CD8-positive, alpha-beta memory T cell (primary cell): ENCODE data around the gene SLC30A2. TPM values are rescaled to one million over a fixed set of nuclear protein-coding genes. Genes with fewer than 3 reads are reported as not detected.
A peak's percentile ranks its signal among the peaks of the same experiment; 100 is the strongest.

ENCODE experiments used
- CTCF ChIA-PET: fragments of 350-600 bp; sonication (Branson Sonifier 250); formaldehyde crosslinking; loops from one replicate; lab custom pipeline; 2021; ENCODE audit warnings: antibody characterized with exemption; lab: Charles Lee
- POLR2A ChIA-PET: fragments of 350-600 bp; sonication (Branson Sonifier 250); formaldehyde crosslinking; loops from one replicate; lab custom pipeline; 2021; ENCODE audit warnings: antibody characterized with exemption; lab: Charles Lee
- DNase-seq, 5 donors: peaks; one replicate each; pipeline versions ENCODE4 v3.0.0 to v3.0.0-alpha.2; 2020 to 2022; ENCODE audit warnings: mixed read lengths in 1 of 5
- H3K27ac ChIP-seq: one replicate; pipeline ENCODE4 v1.7.0; 2013; ENCODE audit warnings: low read depth, mild to moderate bottlenecking, low read length, moderate library complexity
- H3K27me3 ChIP-seq: 2 replicates; pipeline ENCODE4 v1.7.0; 2013; ENCODE audit warnings: low read length, mild to moderate bottlenecking; ENCODE audit not compliant: insufficient read depth, poor library complexity, severe bottlenecking
- H3K36me3 ChIP-seq: 2 replicates; pipeline ENCODE4 v1.7.0; 2013; ENCODE audit warnings: mild to moderate bottlenecking, low read length, moderate library complexity; ENCODE audit not compliant: insufficient read depth
- H3K4me1 ChIP-seq: 2 replicates; pipeline ENCODE4 v1.7.0; 2013; ENCODE audit warnings: mild to moderate bottlenecking, low read length, moderate library complexity; ENCODE audit not compliant: insufficient read depth
- H3K4me3 ChIP-seq: 2 replicates; pipeline ENCODE4 v1.7.0; 2013; ENCODE audit warnings: mild to moderate bottlenecking, low read length
- H3K9me3 ChIP-seq: 2 replicates; pipeline ENCODE4 v1.7.0; 2013; ENCODE audit warnings: mild to moderate bottlenecking, low read length
- H3K27ac Mint-ChIP-seq, 8 donors: one replicate each; pipeline ENCODE4 v1.8.0; 2020 to 2021; ENCODE audit warnings: mixed read lengths in 8 of 8, mild to moderate bottlenecking in 6 of 8, inconsistent platforms in 3 of 8, moderate library complexity in 3 of 8
- H3K27me3 Mint-ChIP-seq, 2 donors: one replicate each; pipeline ENCODE4 v1.8.0; 2020 to 2021; ENCODE audit warnings: mixed read lengths in 2 of 2, mild to moderate bottlenecking in 1 of 2, moderate library complexity in 1 of 2
- H3K36me3 Mint-ChIP-seq, 3 donors: one replicate each; pipeline ENCODE4 v1.8.0; 2020 to 2021; ENCODE audit warnings: mixed read lengths in 3 of 3, inconsistent platforms in 1 of 3, mild to moderate bottlenecking in 1 of 3
- H3K4me1 Mint-ChIP-seq, 3 donors: one replicate each; pipeline ENCODE4 v1.8.0; 2020 to 2021; ENCODE audit warnings: mixed read lengths in 3 of 3, inconsistent platforms in 1 of 3, mild to moderate bottlenecking in 1 of 3
- H3K4me3 Mint-ChIP-seq, 7 donors: one replicate each; pipeline ENCODE4 v1.8.0; 2020 to 2021; ENCODE audit warnings: mixed read lengths in 7 of 7, mild to moderate bottlenecking in 6 of 7, moderate library complexity in 4 of 7, inconsistent platforms in 2 of 7
- H3K9me3 Mint-ChIP-seq, 5 donors: one replicate each; pipeline ENCODE4 v1.8.0; 2020 to 2022; ENCODE audit warnings: mixed read lengths in 5 of 5, mild to moderate bottlenecking in 3 of 5, moderate library complexity in 2 of 5, inconsistent platforms in 1 of 5
- polyA plus RNA-seq: library from polyadenylated mRNA; unstranded; fragments of 300-500 nt; fragmentation: Illumina TruSeq; gene quantifications from one replicate; pipeline ENCODE4 v1.2.3, GENCODE V29; 2021
- total RNA-seq, 2 experiments: library from RNA; stranded (reverse); gene quantifications; one replicate each; pipeline ENCODE4 v1.2.3, GENCODE V29; 2021

SLC30A2 gene
- total and polyA plus RNA-seq, 3 experiments from 2014 or later, result not detected

DNA sequence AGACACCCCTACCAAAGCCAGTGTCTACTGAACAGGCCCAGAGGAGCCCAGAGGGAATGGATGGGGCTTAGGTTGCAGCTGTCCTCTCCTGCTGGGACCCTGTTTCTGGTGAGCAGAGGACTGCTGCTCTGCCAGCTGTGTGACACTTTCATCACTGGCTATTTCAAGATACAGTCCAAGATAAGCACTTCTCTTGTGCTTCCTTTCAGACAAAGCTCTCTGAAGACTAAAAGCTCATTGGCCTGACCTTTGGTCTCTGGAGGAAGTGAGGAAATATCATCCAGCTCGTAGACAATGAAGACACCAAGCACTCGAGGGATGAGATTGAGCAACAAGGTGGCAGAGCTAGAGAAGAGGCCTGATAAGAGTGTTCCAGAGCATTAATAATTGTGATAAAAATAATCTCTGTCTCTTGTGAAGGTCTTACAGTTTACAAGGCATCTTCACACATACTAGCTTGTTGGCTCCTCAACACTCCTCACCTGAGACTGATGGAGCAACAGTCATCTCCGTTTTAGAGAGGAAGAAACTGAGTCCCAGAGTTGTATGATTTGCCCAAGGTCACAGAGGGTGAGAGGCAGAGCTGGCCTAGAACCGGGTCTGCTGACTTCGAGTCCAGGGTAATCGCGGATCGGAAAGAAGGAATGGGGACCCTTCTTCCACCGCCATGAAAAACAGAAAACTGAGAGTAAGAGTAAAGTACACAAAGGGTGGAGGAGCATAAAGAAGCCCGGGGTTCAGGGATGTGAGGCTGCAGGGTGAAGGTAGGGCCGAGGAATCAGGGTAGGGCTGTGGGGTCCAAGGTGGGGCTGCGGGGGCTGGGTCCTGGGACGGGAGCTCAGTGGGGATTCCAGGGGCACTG is 48.7 kb downstream of the SLC30A2 start:
- peak overlapping the region; percentile 88 for H3K27ac ChIP-seq
- Mint-ChIP-seq H3K27me3 (peaks cover 0 to 3% of the 10 kb centered on the region in 2 donors), H3K4me1 (peaks cover 42 to 52% (median 45%) of the 10 kb centered on the region in 3 donors), H3K4me3 (peak overlapping the region; percentile 88 to 96 (median 94)), H3K36me3 (peaks cover 0 to 19% (median 8%) of the 10 kb centered on the region in 3 donors), H3K9me3 (no peaks in the 10 kb centered on the region), H3K27ac (peak overlapping the region; percentile 96 to 100 (median 99))
- no peaks in the 10 kb centered on the region for H3K27me3 ChIP-seq
- CTCF ChIA-PET, result interaction anchor here (0.6 to 10.0 kb wide), 26 partner anchors 8 to 192 kb away, joined by 3 to 204 read pairs (median 4); partner anchors contain the start of genes EXTL1 and PAQR7
- H3K9me3 ChIP-seq, result no peaks in the 10 kb centered on the region
- POLR2A ChIA-PET, result interaction anchor here (0.6 to 2.4 kb wide), 9 partner anchors 9 to 122 kb away, joined by 3 to 22 read pairs (median 5); partner anchors contain the start of genes PAQR7 and STMN1
- peaks cover 35% of the 10 kb centered on the region for H3K4me1 ChIP-seq
- peak overlapping the region; percentile 84 for H3K4me3 ChIP-seq
- peak in 1 of 5 donors; percentile 11 for DNase-seq
- no peaks in the 10 kb centered on the region for H3K36me3 ChIP-seq

GRCh38 chr1:25994402-25995150 is 51.3 kb downstream of the SLC30A2 start:
- Mint-ChIP-seq H3K4me1 (peaks cover 58 to 75% (median 68%) of the 10 kb centered on the region in 3 donors), H3K9me3 (no peaks in the 10 kb centered on the region), H3K36me3 (peaks cover 0 to 21% (median 8%) of the 10 kb centered on the region in 3 donors), H3K27ac (peak overlapping the region in 5 of 8 donors; percentile 7 to 80 (median 70)), H3K27me3 (peaks cover 0 to 3% of the 10 kb centered on the region in 2 donors), H3K4me3 (peak overlapping the region in 1 of 7 donors; percentile 52)
- no peak overlapping the region for H3K27ac ChIP-seq
- no peaks in the 10 kb centered on the region for H3K27me3 ChIP-seq
- ChIA-PET POLR2A (interaction anchor here (0.8 kb wide), 1 partner anchor 120 kb away, joined by 3 read pairs; no protein-coding TSS in a partner anchor), CTCF (interaction anchor here (1.1 to 10.0 kb wide), 2 partner anchors 98 to 1730 kb away, joined by 3 to 204 read pairs; no protein-coding TSS in a partner anchor)
- no peaks in the 10 kb centered on the region for H3K9me3 ChIP-seq
- no peak overlapping the region for H3K4me3 ChIP-seq
- no peaks in the 10 kb centered on the region for H3K36me3 ChIP-seq
- no peak for DNase-seq
- H3K4me1 ChIP-seq, result peaks cover 54% of the 10 kb centered on the region

DNA sequence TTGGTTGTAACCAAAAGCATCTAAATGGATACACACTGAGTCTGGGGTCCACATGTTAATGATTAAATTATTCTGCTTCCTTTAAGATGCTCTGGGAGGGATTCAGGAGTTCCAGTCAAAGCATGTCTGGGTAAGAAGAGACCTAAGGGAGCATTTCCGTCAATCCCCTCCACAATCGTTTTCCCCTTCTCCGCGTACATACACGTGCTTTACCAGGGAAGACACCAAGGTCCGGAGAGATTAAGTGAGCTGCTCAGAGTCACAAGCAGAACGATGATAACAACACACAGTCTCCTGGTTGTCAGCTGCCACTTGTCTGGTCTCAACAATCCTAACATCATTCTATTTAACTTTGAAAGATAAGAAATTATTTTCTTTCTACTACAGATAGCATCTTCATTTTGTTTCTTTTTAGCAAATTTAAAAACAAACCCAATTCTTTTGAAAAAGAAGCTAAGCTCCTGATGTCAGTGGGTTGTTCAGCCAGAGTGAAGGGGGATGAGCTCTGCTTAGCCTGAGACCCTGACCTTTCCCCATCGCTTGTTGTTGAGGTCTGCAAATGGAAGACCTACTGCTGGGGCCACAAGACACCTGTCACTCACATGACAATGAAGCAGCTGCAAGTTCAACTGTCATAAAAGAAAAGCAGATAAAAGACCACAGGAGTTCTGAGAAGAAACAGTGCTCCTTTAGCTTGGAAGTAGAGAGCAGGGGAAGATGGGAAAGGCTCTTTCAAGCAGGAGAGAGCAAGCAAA is 52.5 kb downstream of the SLC30A2 start:
- Histone ChIP-seq H3K4me3 (no peak overlapping the region), H3K27me3 (no peaks in the 10 kb centered on the region), H3K4me1 (peaks cover 60% of the 10 kb centered on the region), H3K9me3 (no peaks in the 10 kb centered on the region), H3K36me3 (no peaks in the 10 kb centered on the region), H3K27ac (no peak overlapping the region)
- Mint-ChIP-seq H3K36me3 (peaks cover 0 to 27% (median 10%) of the 10 kb centered on the region in 3 donors), H3K27me3 (peaks cover 0 to 3% of the 10 kb centered on the region in 2 donors), H3K27ac (peak overlapping the region; percentile 18 to 91 (median 76)), H3K9me3 (no peaks in the 10 kb centered on the region), H3K4me3 (peak overlapping the region in 4 of 7 donors; percentile 6 to 73 (median 38)), H3K4me1 (peaks cover 65 to 80% (median 75%) of the 10 kb centered on the region in 3 donors)
- ChIA-PET CTCF (interaction anchor here (0.7 to 10.0 kb wide), 2 partner anchors 97 to 137 kb away, joined by 3 to 204 read pairs; no protein-coding TSS in a partner anchor), POLR2A (interaction anchor here (0.9 kb wide), 1 partner anchor 90 kb away, joined by 3 read pairs; no protein-coding TSS in a partner anchor)
- no peak for DNase-seq

DNA sequence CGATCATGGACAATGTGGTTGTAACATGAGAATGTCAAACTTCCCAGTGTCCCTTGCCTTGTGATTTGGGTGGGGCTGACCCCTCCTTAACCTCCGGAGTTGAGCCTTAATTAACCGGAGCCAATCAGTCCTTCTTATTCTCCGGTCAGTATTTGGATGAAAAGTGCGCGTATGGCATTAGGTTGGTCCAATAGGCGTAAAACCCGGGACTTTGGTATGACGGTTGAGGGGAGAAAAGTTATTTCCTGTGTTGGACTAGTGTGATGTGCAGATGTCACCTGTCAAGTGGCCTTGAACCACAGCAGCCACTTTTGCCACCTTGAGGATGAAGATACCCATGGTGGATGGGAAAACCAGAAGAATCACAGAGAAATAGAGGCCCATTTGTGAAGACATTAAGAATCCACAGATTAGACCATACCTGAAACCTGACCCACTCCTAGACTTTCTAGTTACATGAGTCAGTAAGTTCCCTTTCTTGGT is 53.2 kb downstream of the SLC30A2 start:
- Histone ChIP-seq H3K4me1 (peaks cover 65% of the 10 kb centered on the region), H3K9me3 (no peaks in the 10 kb centered on the region), H3K27ac (no peak overlapping the region), H3K27me3 (no peaks in the 10 kb centered on the region), H3K4me3 (no peak overlapping the region), H3K36me3 (no peaks in the 10 kb centered on the region)
- Mint-ChIP-seq H3K27ac (peak overlapping the region; percentile 29 to 91 (median 78)), H3K36me3 (peaks cover 0 to 31% (median 11%) of the 10 kb centered on the region in 3 donors), H3K4me1 (peaks cover 66 to 82% (median 76%) of the 10 kb centered on the region in 3 donors), H3K4me3 (peak overlapping the region in 3 of 7 donors; percentile 53 to 61 (median 59)), H3K27me3 (no peaks in the 10 kb centered on the region), H3K9me3 (no peaks in the 10 kb centered on the region)
- DNase-seq, result no peak
- CTCF ChIA-PET, result interaction anchor here (5.8 to 10.0 kb wide), 2 partner anchors 96 to 97 kb away, joined by 48 to 204 read pairs; no protein-coding TSS in a partner anchor
- POLR2A ChIA-PET, result no interaction called here

- Histone ChIP-seq H3K27me3 (no peaks in the 10 kb centered on the region), H3K9me3 (no peaks in the 10 kb centered on the region), H3K36me3 (no peaks in the 10 kb centered on the region), H3K4me3 (no peak overlapping the region), H3K27ac (no peak overlapping the region), H3K4me1 (peaks cover 63% of the 10 kb centered on the region)
- Mint-ChIP-seq H3K27ac (peak overlapping the region; percentile 26 to 95 (median 80)), H3K4me3 (peak overlapping the region; percentile 9 to 66 (median 53)), H3K36me3 (peaks cover 0 to 30% (median 13%) of the 10 kb centered on the region in 3 donors), H3K4me1 (peaks cover 64 to 80% (median 74%) of the 10 kb centered on the region in 3 donors), H3K9me3 (no peaks in the 10 kb centered on the region), H3K27me3 (no peaks in the 10 kb centered on the region)
- no peak for DNase-seq
- POLR2A ChIA-PET, result no interaction called here
- CTCF ChIA-PET, result interaction anchor here (0.8 to 5.8 kb wide), 2 partner anchors 10 to 96 kb away, joined by 3 to 48 read pairs; no protein-coding TSS in a partner anchor
These were observed 53.8 kb downstream of the SLC30A2 start for GRCh38 chr1:25991937-25992688.

DNA sequence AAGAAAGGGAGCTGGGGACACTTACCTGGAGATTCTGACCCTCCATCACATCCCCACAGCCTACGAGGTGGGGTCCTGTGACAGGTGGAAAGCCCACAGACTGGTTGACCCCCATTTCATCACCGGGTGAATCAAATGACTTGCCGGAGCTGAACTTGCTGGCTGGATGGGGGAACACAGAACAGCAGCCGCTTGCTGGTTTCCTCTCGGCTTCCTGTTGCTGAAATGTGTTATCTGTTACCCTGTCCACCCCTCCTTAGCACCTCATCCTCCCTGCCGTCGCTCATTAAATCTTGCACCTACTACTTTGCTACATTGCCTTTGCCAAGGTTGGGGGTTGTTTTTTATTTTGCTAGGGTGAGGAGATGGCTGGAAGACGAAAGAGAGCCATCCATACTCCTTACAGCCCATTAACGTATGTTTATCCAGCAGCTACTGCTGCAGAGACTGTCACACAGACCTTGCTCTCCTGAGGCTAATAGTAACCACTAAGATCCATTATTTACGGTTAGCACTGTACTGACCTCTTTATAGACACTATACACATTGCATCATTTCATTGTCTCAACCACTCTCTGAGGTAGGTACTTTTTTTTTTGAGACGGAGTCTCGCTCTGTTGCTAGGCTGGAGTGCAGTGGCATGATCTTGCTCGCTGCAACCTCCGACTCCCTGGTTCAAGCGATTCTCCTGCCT is 55.1 kb downstream of the SLC30A2 start:
- H3K36me3 Mint-ChIP-seq, result peaks cover 3 to 34% (median 18%) of the 10 kb centered on the region in 3 donors
- no peaks in the 10 kb centered on the region for H3K27me3 Mint-ChIP-seq
- Histone ChIP-seq H3K27ac (peak overlapping the region; percentile 57), H3K36me3 (no peaks in the 10 kb centered on the region), H3K4me1 (peaks cover 62% of the 10 kb centered on the region), H3K9me3 (no peaks in the 10 kb centered on the region), H3K4me3 (peak overlapping the region; percentile 81), H3K27me3 (no peaks in the 10 kb centered on the region)
- peaks cover 63 to 79% (median 74%) of the 10 kb centered on the region in 3 donors for H3K4me1 Mint-ChIP-seq
- ChIA-PET CTCF (interaction anchor here (0.9 to 5.8 kb wide), 4 partner anchors 9 to 95 kb away, joined by 3 to 48 read pairs (median 4); no protein-coding TSS in a partner anchor), POLR2A (no interaction called here)
- peak overlapping the region; percentile 77 to 96 (median 91) for H3K4me3 Mint-ChIP-seq
- peak overlapping the region; percentile 66 to 99 (median 95) for H3K27ac Mint-ChIP-seq
- peak; percentile 37 to 72 (median 57) for DNase-seq
- H3K9me3 Mint-ChIP-seq, result no peaks in the 10 kb centered on the region
